HK-2 (cell line): ENCODE data around the gene MCOLN1.

Source experiments
- DNase-seq: peaks from one replicate; pipeline ENCODE4 v3.0.0-alpha.2; 2018; ENCODE audit not compliant: unreplicated experiment

MCOLN1 gene

DNA sequence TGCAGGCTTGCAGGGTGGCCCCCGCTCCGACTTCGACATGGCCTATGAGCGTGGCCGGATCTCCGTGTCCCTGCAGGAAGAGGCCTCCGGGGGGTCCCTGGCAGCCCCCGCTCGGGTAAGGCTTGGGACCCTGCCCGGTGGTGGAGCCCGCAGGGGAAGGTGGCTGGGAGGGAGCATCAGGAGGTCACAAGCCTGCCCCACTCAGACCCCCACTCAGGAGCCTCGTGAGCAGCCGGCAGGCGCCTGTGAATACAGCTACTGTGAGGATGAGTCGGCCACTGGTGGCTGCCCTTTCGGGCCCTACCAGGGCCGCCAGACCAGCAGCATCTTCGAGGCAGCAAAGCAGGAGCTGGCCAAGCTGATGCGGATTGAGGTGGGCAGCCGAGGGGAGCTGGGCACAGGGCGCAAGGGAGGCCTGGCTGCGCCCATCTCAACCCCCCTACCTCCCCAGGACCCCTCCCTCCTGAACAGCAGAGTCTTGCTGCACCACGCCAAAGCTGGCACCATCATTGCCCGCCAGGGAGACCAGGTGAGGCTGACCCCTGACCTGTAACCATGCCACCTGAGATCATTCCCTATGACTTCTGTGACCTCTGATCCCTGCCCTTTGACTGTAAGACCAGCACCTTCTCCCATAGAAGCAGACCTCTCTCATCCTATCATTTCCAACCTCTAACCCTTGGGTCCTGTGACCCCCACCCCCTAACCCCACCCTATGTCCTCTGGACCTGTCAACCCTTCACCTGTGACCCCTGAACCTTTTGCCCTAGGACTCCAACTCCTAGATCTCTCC is 20.3 kb downstream of the MCOLN1 start:
- DNase-seq: no peak

DNA sequence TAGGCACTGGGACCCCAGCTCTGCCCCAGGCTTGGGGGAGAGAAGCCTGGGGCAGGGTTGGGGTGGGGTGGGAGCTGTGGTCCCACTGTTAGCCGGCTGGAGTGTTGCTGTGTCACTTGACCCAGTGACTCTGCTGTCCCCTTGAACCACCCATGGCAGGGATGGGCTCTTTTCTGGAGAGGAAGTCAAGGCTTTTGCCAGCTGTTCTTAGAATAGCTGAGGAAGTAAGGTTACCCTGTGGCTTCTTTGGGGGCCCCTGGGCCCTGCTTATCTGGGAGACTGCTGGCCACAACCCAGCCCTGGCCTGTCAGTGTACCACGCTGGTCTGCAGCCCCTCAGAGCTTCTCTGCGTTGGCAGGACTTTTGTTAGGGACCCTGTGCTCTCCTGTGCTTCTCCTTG is 22.2 kb downstream of the MCOLN1 start:
- no peak for DNase-seq

DNA sequence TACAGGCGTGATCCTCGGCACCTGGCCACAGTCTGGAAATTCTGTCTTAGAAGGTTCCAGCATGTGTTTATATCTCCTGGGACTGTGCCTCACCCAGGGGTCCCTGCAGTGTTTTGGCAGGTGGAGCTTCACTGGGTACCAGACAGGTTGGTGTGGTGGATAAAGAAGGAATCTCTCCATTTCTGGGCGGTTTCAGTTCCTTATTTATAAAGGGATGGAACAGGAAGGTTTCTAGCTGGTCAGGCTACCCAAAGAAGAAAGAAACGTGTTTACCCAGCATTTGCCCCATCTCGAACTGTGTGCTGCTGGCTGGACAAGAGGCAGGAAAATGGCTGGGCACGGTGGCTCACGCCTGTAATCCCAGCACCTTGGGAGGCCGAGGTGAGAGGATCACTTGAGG is 22.9 kb downstream of the MCOLN1 start:
- no peak for DNase-seq

DNA sequence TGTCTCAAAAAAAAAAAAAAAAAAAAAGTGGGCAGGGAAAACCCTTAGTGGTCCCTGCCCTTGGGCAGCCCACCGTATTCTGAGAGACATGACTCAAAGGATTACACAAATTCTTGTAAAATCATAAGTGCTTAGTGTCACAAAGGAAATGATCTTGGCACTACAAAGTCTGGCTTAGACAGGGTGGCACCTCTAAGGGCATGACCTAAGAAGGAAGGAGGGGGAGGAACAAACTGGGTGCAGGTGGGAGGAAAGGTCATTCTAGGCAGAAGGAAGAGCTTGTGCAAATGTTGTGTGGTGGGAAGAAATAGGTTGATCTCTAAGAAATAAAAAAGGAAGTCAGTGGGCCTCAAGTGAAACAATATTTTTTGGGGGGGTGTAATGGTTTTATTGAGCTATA is 23.5 kb downstream of the MCOLN1 start:
- no peak for DNase-seq

DNA sequence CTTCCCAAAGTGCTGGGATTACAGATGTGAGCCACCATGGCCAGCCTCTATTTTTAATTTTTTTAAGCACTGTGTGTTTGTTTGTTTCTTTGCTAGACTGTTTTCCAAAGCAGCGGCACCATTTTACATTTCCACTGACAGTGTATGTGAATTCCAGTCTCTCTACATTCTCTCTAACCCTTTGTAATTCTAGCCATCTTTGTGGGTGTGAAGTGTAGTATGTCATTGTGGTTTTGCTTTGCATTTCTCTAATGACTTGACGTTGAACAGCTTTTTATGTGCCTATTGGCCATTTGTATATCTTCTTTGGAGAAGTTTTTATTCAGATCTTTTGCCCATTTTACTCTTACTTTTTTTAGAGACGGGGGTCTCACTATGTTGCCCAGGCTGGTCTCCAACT is 24.7 kb downstream of the MCOLN1 start:
- DNase-seq: no peak

DNA sequence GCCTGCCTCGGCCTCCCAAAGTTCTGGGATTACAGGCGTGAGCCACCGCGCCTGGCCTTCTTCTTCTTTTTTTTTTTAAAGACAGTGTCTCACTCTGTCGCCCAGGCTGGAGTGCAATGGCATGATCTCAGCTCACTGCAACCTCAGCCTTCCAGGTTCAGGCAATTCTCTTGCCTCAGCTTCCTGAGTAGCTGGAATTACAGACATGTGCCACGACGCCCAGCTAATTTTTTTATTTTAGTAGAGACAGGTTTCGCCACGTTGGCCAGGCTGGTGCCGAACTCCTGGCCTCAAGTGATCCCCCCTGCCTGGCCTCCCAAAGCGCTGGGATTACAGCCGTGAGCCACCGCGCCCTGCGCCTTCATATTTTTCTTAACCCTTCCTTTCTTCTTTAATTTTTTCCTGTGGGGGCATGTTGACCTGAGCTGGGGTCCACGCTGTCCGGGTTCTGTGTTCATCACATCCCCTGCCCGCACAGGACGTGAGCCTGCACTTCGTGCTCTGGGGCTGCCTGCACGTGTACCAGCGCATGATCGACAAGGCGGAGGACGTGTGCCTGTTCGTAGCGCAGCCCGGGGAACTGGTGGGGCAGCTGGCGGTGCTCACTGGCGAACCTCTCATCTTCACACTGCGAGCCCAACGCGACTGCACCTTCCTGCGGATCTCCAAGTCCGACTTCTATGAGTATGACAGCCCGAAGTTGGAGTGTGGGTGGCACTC is 27.2 kb downstream of the MCOLN1 start:
- no peak for DNase-seq

DNA sequence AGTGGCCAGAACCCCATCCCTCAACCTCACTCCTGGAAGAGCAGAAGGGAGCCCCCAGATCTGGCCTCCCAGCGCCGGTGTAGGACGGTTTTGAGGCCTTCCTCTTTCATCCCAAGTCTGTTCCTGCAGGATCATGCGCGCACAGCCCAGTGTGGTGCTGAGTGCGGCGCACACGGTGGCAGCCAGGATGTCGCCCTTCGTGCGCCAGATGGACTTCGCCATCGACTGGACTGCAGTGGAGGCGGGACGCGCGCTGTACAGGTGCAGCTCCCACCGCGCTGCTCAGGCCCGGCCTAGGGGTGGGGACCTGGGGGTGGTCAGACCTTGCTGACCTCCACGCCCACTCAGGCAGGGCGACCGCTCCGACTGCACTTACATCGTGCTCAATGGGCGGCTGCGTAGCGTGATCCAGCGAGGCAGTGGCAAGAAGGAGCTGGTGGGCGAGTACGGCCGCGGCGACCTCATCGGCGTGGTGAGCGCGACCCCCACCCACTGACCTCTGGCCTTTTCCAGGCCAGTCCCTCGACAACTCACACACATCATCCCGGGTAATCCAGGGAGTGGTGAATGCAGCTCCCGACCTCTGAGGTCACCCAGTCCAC is 27.8 kb downstream of the MCOLN1 start:
- DNase-seq: no peak

DNA sequence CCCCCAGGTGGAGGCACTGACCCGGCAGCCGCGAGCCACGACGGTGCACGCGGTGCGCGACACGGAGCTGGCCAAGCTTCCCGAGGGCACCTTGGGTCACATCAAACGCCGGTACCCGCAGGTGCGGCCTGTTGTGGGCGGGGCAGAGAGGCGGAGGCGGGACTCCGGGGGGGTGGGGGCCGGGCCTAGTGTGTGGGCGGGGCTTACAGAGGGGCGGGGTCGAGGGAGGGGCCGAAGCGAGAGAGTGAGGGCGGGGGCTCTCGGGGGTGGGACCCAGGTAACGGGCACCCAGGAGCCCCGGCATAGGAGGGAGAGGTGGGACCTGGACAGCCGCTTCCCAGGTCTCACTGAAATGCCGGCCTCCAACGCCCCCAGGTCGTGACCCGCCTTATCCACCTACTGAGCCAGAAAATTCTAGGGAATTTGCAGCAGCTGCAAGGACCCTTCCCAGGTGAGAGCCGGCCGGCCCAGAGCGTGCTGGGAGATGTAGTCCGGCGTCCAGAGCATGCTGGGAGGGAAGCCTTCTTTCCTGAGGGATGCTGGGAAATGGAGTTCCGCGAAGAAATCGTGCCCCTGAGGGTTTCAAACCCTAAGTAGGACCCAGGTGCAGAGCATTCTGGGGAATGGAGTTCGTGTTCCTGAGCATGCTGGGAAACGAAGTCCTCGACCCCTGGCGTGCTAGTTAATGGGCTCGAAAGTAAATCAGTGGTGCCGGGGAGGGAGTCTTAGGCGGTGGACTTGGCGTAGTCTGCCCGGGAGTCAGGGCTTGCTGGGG is 28.8 kb downstream of the MCOLN1 start:
- no peak for DNase-seq

DNA sequence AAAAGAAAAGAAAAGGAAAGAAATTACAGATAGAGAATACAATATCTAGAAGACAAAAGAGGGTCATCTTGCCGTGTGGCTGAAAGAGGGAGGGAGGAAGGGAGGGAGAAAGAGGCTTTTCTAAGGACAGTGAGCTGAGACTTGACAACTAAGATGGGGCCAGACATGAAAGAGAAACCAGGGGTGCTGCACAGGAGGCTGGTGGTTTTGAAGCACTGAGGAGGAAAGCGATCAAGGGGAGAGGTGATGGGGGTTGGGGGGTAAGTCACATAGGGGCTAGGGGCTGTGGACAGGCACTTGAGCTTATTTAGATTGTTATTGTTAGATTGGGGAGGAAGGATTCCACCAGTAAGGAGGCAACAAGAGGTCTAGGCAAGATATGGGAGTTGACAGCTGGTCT is 30.4 kb downstream of the MCOLN1 start:
- DNase-seq: no peak

DNA sequence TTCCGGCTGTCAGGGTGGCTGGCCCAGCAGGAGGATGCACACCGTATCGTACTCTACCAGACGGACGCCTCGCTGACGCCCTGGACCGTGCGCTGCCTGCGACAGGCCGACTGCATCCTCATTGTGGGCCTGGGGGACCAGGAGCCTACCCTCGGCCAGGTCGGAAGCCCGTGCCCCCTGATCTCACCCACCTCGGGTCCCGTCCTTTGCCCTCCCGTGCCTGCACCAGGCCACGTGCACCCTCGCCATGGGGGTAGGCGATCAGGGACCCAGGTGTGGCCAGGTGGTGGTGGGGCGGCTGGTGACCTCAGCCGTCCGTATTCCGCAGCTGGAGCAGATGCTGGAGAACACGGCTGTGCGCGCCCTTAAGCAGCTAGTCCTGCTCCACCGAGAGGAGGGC is 32.1 kb downstream of the MCOLN1 start:
- DNase-seq: no peak

DNA sequence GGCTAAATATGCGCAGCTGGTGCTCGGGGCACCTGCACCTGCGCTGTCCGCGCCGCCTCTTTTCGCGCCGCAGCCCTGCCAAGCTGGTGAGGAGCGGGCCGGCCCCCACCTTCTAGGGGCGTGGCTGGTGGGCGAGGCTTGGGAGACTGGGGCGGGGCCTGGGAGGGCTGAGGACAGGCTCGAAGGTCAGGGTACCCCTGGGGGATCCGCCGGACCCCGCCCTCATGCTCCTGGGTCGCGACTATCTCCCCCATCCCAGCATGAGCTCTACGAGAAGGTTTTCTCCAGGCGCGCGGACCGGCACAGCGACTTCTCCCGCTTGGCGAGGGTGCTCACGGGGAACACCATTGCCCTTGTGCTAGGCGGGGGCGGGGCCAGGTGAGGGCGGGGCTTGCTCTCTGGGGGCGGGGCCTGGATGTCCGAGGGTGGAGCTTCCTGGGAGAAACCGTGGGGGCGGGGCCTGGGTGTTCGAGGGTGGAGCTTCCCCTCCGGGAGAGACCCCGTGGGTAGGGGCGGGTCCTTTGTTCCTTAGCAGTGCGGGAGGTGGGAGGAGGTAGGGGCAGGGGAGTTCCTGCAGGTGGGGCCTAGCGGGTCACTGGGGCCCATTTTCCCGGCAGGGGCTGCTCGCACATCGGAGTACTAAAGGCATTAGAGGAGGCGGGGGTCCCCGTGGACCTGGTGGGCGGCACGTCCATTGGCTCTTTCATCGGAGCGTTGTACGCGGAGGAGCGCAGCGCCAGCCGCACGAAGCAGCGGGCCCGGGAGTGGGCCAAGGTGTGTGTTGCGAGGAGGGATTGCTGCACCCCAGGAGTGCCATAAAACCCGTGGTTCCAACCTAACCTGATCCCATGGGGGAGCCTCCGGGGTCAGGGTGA is 32.8 kb downstream of the MCOLN1 start:
- DNase-seq: no peak

DNA sequence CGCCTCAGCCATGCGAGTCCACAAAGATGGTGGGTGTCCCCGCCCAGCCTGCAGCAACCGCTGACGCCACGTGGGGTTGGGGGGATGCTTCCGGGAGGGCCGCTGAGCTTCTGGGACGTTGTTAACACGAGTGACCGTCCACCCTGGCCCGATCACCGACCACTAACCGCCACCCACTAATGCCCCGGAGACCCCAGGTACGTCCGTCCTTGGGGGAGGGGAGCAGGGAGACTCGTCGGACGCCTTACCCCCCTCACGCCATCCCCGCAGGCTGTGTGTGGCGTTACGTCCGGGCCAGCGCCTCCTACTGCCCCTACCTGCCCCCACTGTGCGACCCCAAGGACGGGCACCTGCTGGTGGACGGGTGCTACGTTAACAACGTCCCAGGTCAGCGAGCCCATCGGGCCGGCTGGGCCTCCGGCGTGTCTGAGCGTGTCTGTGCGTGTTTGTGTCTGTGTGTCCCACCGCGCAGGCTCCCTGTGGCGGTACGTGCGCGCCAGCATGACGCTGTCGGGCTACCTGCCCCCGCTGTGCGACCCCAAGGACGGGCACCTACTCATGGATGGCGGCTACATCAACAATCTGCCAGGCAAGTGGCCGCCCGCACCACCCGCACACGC is 34.4 kb downstream of the MCOLN1 start:
- no peak for DNase-seq

DNA sequence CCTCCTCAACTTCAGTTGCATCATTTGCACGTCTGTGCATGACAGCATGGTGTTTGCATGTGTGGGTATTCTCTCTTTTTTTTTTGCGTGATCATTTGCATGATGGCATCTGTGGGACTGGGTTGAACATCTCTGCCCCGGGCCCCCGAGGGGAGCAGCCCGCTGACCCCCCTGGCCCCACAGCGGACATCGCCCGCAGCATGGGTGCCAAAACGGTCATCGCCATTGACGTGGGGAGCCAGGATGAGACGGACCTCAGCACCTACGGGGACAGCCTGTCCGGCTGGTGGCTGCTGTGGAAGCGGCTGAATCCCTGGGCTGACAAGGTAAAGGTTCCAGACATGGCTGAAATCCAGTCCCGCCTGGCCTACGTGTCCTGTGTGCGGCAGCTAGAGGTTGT is 36.2 kb downstream of the MCOLN1 start:
- DNase-seq: no peak

DNA sequence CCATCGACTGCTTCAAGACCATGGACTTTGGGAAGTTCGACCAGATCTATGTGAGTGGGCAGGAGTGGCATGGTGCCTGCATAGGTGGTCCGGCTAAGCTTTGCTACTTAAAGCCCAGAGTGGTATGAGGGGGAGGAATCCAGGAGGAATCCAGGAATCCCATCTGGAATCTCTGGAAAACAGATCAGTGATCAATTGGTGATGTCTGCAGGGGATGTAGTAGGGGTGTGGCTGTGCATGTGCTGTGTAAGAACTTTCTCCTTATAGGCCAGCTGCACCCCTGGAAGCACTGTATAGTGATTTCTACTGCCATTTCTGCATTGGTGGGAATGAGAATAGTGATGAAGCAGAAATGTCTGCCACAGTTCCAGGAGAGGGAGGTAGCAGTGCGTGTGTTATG is 36.7 kb downstream of the MCOLN1 start:
- no peak for DNase-seq

DNA sequence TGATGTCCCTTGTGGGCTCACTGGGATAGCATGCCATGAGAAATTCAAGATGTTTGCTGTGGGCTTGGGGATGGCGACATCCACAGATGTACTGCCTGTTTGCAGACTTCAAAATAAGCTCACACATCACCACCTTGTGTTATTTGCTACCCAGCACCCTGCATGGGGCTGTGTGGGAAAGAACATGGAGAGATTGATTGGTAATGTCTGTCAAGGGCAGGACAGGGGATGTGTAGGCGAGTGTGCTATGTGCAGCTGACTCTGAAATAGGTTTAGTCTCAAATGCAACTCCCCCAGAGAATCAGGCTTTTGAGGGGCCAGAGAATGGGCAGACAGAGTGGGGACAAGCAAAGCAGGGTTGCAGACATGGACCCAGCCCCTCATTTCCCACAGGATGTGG is 37.8 kb downstream of the MCOLN1 start:
- no peak for DNase-seq

DNA sequence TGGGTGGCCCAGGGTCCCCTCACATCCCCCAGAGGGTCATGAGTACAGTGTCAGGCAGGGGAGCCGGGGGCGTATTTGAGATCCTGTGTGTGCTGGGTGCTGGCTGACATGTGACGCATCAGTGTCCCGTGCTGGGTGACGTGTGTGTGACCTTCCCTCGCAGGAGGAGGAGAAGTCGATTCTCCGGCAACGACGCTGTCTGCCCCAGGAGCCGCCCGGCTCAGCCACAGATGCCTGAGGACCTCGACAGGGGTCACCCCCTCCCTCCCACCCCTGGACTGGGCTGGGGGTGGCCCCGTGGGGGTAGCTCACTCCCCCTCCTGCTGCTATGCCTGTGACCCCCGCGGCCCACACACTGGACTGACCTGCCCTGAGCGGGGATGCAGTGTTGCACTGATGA is 38.9 kb downstream of the MCOLN1 start:
- DNase-seq: no peak

DNA sequence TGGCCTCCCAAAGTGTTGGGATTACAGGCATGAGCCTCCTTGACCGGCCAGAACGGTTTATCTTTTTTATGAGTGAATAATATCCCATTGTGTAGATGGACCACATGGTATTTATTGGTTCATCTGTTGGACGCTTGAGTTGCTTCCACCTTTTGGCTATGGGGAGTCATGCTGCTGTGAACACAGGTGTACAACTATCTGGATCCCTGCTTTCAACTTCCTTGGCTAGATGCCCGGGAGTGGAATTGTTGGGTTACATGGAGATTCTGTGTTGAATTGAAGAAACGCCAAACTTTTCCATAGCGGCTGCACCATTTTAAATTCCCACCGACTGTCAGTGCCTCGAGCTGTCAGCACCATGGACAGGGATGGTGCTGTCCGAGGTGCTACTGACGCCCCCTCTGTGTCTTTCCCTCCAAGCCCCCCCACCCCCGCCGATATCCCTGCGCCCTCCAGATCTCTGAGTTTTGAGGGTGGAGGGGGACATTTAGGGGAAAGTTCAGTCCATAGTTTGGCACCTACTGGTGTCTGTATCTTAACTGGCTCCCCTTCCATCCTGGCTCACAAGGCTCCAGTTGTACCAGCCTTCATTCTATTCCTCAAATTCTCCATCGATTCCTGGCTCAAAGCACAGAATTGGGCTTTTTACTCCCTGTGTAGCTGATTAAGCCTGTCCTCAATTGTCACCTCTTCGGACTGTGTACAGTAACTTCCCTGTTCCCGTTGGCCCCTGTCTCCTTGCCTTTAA is 40.4 kb downstream of the MCOLN1 start:
- no peak for DNase-seq

DNA sequence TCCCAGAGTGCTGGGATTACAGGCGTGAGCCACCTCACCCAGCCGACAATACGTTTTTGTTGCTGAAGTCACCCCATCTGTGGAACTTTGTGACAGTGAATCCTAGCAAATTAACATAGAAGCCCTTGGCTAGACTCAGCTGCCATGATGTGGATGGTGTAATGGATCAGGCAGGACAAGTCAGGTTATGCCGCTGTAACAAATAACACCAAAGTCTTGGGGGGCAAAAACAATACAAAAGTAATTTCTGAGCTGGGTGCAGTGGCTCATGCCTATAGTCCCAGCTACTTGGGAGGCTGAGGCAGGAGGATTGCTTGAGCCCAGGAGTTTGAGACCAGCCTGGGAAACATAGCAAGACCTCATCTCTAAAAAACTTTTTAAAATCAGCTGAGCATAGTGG is 42.4 kb downstream of the MCOLN1 start:
- no peak for DNase-seq

DNA sequence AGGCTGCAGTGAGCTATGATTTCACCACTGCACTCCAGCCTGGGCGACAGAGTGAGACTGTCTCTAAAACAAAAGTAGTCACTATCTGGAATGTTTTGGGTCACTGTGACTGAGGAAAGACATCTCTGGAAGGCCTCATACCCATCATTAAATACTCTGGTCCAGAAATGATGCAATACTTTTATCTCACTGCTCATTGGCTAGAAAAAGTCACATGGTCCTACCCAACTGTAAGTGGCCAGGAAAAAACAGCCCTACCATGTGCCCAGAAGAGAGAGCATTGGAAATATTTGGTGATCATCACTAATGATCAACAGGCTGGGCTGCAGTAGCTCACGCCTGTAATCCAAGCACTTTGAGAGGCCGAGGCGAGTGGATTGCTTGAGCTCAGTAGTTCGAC is 42.9 kb downstream of the MCOLN1 start:
- DNase-seq: no peak

DNA sequence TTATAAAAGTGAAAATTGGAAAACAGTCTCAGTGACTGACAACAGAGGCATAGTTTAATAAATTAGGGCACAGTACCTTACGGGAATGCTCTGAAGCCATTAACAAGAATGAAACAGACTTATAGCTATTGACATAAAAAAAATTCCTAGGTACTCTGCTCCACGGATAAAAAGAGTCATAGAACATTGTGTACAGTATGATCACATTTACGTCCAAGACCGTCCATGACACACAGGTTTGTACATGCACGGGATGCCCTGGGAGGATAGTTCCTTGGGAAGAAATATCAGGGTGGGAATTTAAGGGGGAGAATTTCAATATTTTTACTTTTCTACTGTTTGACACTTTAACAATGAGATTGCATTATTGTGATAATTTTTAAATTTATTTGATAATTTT is 48.3 kb downstream of the MCOLN1 start:
- DNase-seq: no peak
